Measurements from ENCODE around the gene SLC22A1. TPM values are rescaled to one million over a fixed set of nuclear protein-coding genes. Genes with fewer than 3 reads are reported as not detected.

Gene SLC22A1
- total and polyA plus RNA-seq, 10 of the 15 experiments (the other 5 are each of a cell fraction or from before 2014, with no cell fraction given), result 0.09 to 0.28 (median 0.15) TPM; not detected in 3

DNA sequence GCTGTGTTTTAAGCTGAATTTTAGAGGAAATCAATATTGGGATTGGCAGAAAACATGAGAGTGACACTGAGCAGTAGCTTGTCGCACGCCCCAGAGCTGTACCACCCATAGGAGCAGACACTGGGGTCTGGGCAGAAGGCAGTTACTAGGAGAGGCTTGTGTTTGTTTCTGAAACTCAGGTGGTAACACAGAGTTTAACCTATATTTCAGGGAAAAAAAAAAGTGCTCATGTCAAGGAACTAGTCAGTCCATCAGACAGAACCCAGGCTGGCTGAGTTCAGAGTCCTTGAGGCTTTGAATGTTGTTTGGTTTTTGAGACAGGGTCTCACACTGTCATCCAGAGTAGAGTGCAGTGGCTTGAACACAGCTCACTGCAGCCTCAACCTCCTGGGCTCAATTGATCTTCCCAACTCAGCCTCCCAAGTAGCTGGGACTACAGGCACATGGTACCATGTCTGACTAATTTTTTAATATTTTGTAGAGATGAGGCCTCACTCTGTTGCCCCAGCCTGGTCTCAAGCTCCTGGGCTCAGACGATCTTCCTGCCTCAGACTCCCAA is 6.6 kb downstream of the SLC22A1 start:
- Histone ChIP-seq H3K4me2 (ENCODE audit: control insufficient read depth, insufficient read depth) (no peak overlapping the region), H4K20me1 (ENCODE audit: control insufficient read depth, insufficient read depth) (no peaks in the 10 kb centered on the region), H3K4me3 (no peak overlapping the region), H3K27ac (ENCODE audit: control insufficient read depth, insufficient read depth) (no peak overlapping the region), H3K27me3 (replicated peaks in 1 of 2; ENCODE audit: control insufficient read depth in 2 of 2, insufficient read depth in 2 of 2, low read length in 1 of 2) (no peaks in the 10 kb centered on the region), H3K79me2 (ENCODE audit: control insufficient read depth, insufficient read depth, low read length) (no peaks in the 10 kb centered on the region), H2AFZ (ENCODE audit: control insufficient read depth, low read depth, low read length) (no peak overlapping the region), H3K9me3 (replicated peaks; ENCODE audit: control insufficient read depth, insufficient read depth, low read length) (no peaks in the 10 kb centered on the region), H3K4me1 (ENCODE audit: control insufficient read depth, insufficient read depth, low read length) (no peaks in the 10 kb centered on the region), H3K9ac (ENCODE audit: control insufficient read depth, insufficient read depth, low read length) (no peak overlapping the region), H3K36me3 (ENCODE audit: control insufficient read depth in 2 of 2, insufficient read depth in 2 of 2, low read length in 1 of 2) (no peaks in the 10 kb centered on the region)
- 94% methylated on average over 3 of the region's 3 CpGs for WGBS (ENCODE audit: insufficient coverage, insufficient replicate concordance, low lambda C conversion rate, missing lambda C conversion rate)
- RAD21 ChIA-PET (ENCODE audit: unreplicated experiment), result no interaction called here
- no peak for TF ChIP-seq CBX5 (IDR thresholded peaks at IDR 0.05; ENCODE audit: low read depth)
- POLR2A ChIA-PET, result no interaction called here
- no peak for DNase-seq (ENCODE audit: low read depth, low spot score)
- no TSS peak for BruUV-seq (replicated peaks)
- no peak for FAIRE-seq
- intact Hi-C loops (cut with micrococcal nuclease; ENCODE audit: unreplicated experiment), result no loop called here
- no peak for ATAC-seq
- in situ Hi-C loops (cut with MboI), result no loop called here
- SMC1A ChIA-PET (ENCODE audit: uncharacterized antibody, unreplicated experiment), result no interaction called here
- CTCF ChIA-PET, result interaction anchor here (1.3 kb wide), 1 partner anchor 10 kb away, joined by 4 read pairs; no protein-coding TSS in a partner anchor

DNA sequence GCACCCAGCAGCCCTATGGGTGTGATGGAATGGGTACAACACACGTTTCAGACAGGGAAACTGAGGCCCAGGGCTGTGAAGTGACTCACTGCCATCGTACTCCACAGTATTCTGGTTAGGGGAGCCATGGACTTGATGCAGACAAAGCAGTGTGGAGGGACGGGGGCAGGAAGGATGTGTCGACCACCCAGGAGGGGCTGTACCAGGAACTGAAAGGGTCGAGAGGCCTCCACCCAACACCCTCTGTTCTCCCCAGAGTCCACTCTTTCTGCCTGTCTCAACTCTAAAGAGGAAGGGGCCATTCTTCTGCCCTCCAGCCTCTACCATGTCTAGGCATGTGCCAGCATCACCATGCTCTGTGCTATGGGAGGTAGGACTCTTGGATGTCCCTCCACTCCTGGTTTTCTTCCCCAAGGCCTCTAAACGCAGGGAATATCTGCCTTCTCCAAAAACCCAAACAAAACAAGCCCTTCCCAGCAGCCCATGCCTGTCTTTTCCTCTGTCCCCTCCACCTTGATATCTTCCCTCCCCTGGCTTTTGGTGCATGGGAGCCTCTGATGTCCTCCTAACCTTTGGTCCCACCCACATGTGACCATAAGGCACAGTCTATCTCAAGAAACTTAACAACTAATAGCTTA is 7.4 kb downstream of the SLC22A1 start:
- BruUV-seq (replicated peaks), result no TSS peak
- intact Hi-C loops (cut with micrococcal nuclease; ENCODE audit: unreplicated experiment), result no loop called here
- TF ChIP-seq FOS (IDR thresholded peaks at IDR 0.05; ENCODE audit: borderline replicate concordance, extremely low read depth, insufficient read length) (no peak), BCL11A (IDR thresholded peaks at IDR 0.05; ENCODE audit: low read depth, low read length) (no peak), CEBPB (IDR thresholded peaks at IDR 0.05; ENCODE audit: borderline replicate concordance in 1 of 2, low read depth in 2 of 2, low read length in 2 of 2) (no peak), MXI1 (IDR thresholded peaks at IDR 0.05; ENCODE audit: low read depth, low read length) (no peak), KDM1A (IDR thresholded peaks at IDR 0.05; ENCODE audit: borderline replicate concordance) (no peak), CBX5 (IDR thresholded peaks at IDR 0.05; ENCODE audit: low read depth) (no peak), MYB (IDR thresholded peaks at IDR 0.05; ENCODE audit: borderline replicate concordance, low read depth, low read length) (no peak)
- TF ChIP-seq, protein P1, sequence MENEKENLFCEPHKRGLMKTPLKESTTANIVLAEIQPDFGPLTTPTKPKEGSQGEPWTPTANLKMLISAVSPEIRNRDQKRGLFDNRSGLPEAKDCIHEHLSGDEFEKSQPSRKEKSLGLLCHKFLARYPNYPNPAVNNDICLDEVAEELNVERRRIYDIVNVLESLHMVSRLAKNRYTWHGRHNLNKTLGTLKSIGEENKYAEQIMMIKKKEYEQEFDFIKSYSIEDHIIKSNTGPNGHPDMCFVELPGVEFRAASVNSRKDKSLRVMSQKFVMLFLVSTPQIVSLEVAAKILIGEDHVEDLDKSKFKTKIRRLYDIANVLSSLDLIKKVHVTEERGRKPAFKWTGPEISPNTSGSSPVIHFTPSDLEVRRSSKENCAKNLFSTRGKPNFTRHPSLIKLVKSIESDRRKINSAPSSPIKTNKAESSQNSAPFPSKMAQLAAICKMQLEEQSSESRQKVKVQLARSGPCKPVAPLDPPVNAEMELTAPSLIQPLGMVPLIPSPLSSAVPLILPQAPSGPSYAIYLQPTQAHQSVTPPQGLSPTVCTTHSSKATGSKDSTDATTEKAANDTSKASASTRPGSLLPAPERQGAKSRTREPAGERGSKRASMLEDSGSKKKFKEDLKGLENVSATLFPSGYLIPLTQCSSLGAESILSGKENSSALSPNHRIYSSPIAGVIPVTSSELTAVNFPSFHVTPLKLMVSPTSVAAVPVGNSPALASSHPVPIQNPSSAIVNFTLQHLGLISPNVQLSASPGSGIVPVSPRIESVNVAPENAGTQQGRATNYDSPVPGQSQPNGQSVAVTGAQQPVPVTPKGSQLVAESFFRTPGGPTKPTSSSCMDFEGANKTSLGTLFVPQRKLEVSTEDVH (IDR thresholded peaks at IDR 0.05; ENCODE audit: low read depth, partially characterized antibody), result no peak
- TF ChIP-seq, protein P2, sequence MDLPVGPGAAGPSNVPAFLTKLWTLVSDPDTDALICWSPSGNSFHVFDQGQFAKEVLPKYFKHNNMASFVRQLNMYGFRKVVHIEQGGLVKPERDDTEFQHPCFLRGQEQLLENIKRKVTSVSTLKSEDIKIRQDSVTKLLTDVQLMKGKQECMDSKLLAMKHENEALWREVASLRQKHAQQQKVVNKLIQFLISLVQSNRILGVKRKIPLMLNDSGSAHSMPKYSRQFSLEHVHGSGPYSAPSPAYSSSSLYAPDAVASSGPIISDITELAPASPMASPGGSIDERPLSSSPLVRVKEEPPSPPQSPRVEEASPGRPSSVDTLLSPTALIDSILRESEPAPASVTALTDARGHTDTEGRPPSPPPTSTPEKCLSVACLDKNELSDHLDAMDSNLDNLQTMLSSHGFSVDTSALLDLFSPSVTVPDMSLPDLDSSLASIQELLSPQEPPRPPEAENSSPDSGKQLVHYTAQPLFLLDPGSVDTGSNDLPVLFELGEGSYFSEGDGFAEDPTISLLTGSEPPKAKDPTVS (IDR thresholded peaks at IDR 0.05; ENCODE audit: low read depth, low read length), result no peak
- TF ChIP-seq, protein P3, sequence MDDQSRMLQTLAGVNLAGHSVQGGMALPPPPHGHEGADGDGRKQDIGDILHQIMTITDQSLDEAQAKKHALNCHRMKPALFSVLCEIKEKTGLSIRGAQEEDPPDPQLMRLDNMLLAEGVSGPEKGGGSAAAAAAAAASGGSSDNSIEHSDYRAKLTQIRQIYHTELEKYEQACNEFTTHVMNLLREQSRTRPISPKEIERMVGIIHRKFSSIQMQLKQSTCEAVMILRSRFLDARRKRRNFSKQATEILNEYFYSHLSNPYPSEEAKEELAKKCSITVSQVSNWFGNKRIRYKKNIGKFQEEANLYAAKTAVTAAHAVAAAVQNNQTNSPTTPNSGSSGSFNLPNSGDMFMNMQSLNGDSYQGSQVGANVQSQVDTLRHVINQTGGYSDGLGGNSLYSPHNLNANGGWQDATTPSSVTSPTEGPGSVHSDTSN (IDR thresholded peaks at IDR 0.05; ENCODE audit: insufficient replicate concordance, low read depth, low read length), result no peak

More for the DNA sequence above, 7.4 kb downstream of the SLC22A1 start:
- H3K9ac ChIP-seq (ENCODE audit: control insufficient read depth, insufficient read depth, low read length), result no peak overlapping the region
- CTCF ChIA-PET, result interaction anchor here (1.3 kb wide), 1 partner anchor 9 kb away, joined by 4 read pairs; no protein-coding TSS in a partner anchor
- FAIRE-seq, result no peak
- no peaks in the 10 kb centered on the region for H3K79me2 ChIP-seq (ENCODE audit: control insufficient read depth, insufficient read depth, low read length)
- H2AFZ ChIP-seq (ENCODE audit: control insufficient read depth, low read depth, low read length), result no peak overlapping the region
- H3K27ac ChIP-seq (ENCODE audit: control insufficient read depth, insufficient read depth), result no peak overlapping the region
- POLR2A ChIA-PET, result no interaction called here
- 35% methylated on average over 6 of the region's 6 CpGs for WGBS (ENCODE audit: insufficient coverage, insufficient replicate concordance, low lambda C conversion rate, missing lambda C conversion rate)
- in situ Hi-C loops (cut with MboI), result no loop called here
- no peak for ATAC-seq
- RAD21 ChIA-PET (ENCODE audit: unreplicated experiment), result no interaction called here
- no peak for DNase-seq (ENCODE audit: low read depth, low spot score)
- H3K9me3 ChIP-seq (replicated peaks; ENCODE audit: control insufficient read depth, insufficient read depth, low read length), result no peaks in the 10 kb centered on the region
- H3K27me3 ChIP-seq (replicated peaks in 1 of 2; ENCODE audit: control insufficient read depth in 2 of 2, insufficient read depth in 2 of 2, low read length in 1 of 2), result no peaks in the 10 kb centered on the region
- SMC1A ChIA-PET (ENCODE audit: uncharacterized antibody, unreplicated experiment), result no interaction called here
- no peak overlapping the region for H3K4me3 ChIP-seq
- H3K4me1 ChIP-seq (ENCODE audit: control insufficient read depth, insufficient read depth, low read length), result no peaks in the 10 kb centered on the region
- H3K4me2 ChIP-seq (ENCODE audit: control insufficient read depth, insufficient read depth), result no peak overlapping the region
- no peaks in the 10 kb centered on the region for H4K20me1 ChIP-seq (ENCODE audit: control insufficient read depth, insufficient read depth)
- H3K36me3 ChIP-seq (ENCODE audit: control insufficient read depth in 2 of 2, insufficient read depth in 2 of 2, low read length in 1 of 2), result no peaks in the 10 kb centered on the region

Measured in GM12878 (cell line).